Measurements from ENCODE around the gene ALX1.

- TF ChIP-seq SMC3 (conservative IDR thresholded peaks at IDR 0.05; ENCODE audit: insufficient read depth, low read depth, low read length), result no peak
- no peak for TF ChIP-seq CBX5 (IDR thresholded peaks at IDR 0.05; ENCODE audit: borderline replicate concordance, low read depth)
- no peak for TF ChIP-seq MYBL2 (IDR thresholded peaks at IDR 0.05; ENCODE audit: low read depth)
- no peak for TF ChIP-seq MYBL2 (CRISPR knock-in tag; IDR thresholded peaks at IDR 0.05; ENCODE audit: borderline replicate concordance)
- TF ChIP-seq CTCF (IDR thresholded peaks at IDR 0.05 in 2 of 3, conservative IDR thresholded peaks at IDR 0.05 in 1 of 3; ENCODE audit: insufficient read depth in 2 of 3, low read depth in 1 of 3, low read length in 3 of 3), result no peak
These were observed 5.7 kb upstream of the ALX1 start for GRCh38 chr12:85274315-85274651.
